Measurements from ENCODE around the gene DLG4.
"Not testable (repeated sequence)": the region's sequence is repeated elsewhere in the genome, so short reads cannot be mapped to it uniquely, and the experiment has no call there.

Gene DLG4

GRCh38 chr17:7248796-7249195 is 29.2 kb upstream of the DLG4 start:
- DNase-seq = no peak

GRCh38 chr17:7246779-7247178 is 27.1 kb upstream of the DLG4 start:
- DNase-seq = no peak

- DNase-seq = not testable (repeated sequence)
Observed at GRCh38 chr17:7243838-7244237, 24.2 kb upstream of the DLG4 start.

GRCh38 chr17:7243453-7243729 is 23.8 kb upstream of the DLG4 start:
- DNase-seq = no peak

GRCh38 chr17:7242717-7243452 is 23.2 kb upstream of the DLG4 start:
- no peak for DNase-seq

- DNase-seq = no peak
Observed at GRCh38 chr17:7241783-7242716, 22.4 kb upstream of the DLG4 start, which contains the start of gene GABARAP. Gene GABARAP (minus strand): TSS chr17:7242449. CDS start chr17:7242330, 119 bp downstream.

GRCh38 chr17:7241090-7241733 is 21.6 kb upstream of the DLG4 start:
- DNase-seq = no peak

- DNase-seq = peak; percentile 72
Observed at GRCh38 chr17:7240375-7240774, 20.7 kb upstream of the DLG4 start.

- peak; percentile 85 for DNase-seq
Observed at GRCh38 chr17:7239091-7240027, 19.7 kb upstream of the DLG4 start, which contains the start of gene PHF23. Gene PHF23 (minus strand): TSS chr17:7239457. CDS start chr17:7239279, 178 bp downstream.

GRCh38 chr17:7238420-7239090 is 18.9 kb upstream of the DLG4 start:
- no peak for DNase-seq

- no peak for DNase-seq
Observed at GRCh38 chr17:7237761-7238419, 18.3 kb upstream of the DLG4 start.

GRCh38 chr17:7237266-7237760 is 17.7 kb upstream of the DLG4 start:
- DNase-seq = no peak

GRCh38 chr17:7236808-7237207 is 17.2 kb upstream of the DLG4 start:
- no peak for DNase-seq

GRCh38 chr17:7235693-7236665 is 16.3 kb upstream of the DLG4 start:
- no peak for DNase-seq

- peak; percentile 72 for DNase-seq
Observed at GRCh38 chr17:7234083-7234951, 14.7 kb upstream of the DLG4 start, which contains the start of gene DVL2. Gene DVL2 (minus strand): TSS chr17:7234517. CDS start chr17:7234262, 255 bp downstream.

- DNase-seq = no peak
Observed at GRCh38 chr17:7233701-7234082, 14.1 kb upstream of the DLG4 start.

GRCh38 chr17:7232114-7232513 is 12.5 kb upstream of the DLG4 start:
- DNase-seq = no peak

- DNase-seq = no peak
Observed at GRCh38 chr17:7229504-7229903, 9.9 kb upstream of the DLG4 start.

GRCh38 chr17:7228920-7229319 is 9.3 kb upstream of the DLG4 start:
- DNase-seq = no peak

All from SIG-M5 (cell line).